Hepatocyte (in vitro differentiated cells): ENCODE measurements around the gene IL2.

Experiments
- EZH2phosphoT487 ChIP-seq: fragments of 200-600 bp; sonication (generic); IDR thresholded peaks from one replicate; pipeline ENCODE4 v1.6.1; 2018; ENCODE audit warnings: antibody characterized with exemption, mild to moderate bottlenecking, low read depth, moderate library complexity; ENCODE audit not compliant: unreplicated experiment, severe bottlenecking
- TF ChIP-seq, protein P1 (sequence below): fragments of 200-600 bp; sonication (generic); IDR thresholded peaks from 2 replicates; pipeline ENCODE4 v1.5.1; 2016; ENCODE audit warnings: antibody characterized with exemption, mild to moderate bottlenecking; ENCODE audit not compliant: poor library complexity

DNA sequence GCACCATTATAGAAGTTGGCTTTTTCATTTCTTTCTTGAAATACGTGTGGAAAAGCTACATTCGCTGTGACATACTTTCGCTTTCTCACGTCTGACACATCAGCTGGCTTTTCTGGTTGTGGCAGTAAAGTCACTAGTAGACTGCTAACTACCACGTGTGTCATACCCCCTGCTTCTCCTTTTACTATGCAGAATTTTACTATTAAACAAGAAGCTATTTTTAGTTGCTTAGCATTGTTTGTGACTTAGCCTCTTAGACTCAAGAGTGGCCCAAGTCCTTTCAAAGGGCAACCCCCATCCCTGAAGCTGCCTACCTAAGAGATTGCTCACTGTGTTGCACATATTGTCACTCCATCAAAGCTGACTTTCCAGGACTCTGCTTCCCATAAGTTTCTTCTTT, 2.1 kb upstream of the IL2 start:
- TF ChIP-seq, protein P1, sequence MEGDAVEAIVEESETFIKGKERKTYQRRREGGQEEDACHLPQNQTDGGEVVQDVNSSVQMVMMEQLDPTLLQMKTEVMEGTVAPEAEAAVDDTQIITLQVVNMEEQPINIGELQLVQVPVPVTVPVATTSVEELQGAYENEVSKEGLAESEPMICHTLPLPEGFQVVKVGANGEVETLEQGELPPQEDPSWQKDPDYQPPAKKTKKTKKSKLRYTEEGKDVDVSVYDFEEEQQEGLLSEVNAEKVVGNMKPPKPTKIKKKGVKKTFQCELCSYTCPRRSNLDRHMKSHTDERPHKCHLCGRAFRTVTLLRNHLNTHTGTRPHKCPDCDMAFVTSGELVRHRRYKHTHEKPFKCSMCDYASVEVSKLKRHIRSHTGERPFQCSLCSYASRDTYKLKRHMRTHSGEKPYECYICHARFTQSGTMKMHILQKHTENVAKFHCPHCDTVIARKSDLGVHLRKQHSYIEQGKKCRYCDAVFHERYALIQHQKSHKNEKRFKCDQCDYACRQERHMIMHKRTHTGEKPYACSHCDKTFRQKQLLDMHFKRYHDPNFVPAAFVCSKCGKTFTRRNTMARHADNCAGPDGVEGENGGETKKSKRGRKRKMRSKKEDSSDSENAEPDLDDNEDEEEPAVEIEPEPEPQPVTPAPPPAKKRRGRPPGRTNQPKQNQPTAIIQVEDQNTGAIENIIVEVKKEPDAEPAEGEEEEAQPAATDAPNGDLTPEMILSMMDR, result no peak
- no peak for TF ChIP-seq EZH2phosphoT487
